C4-2B (cell line): ENCODE measurements around the gene ACP1.

Experiments used
- H3K27ac ChIP-seq: fragments of 450-650 bp; 2 replicates; pipeline ENCODE4 v1.5.1; 2017
- CTCF ChIP-seq: fragments of 450-650 bp; conservative IDR thresholded peaks from 2 replicates; pipeline ENCODE4 v1.5.1; 2017; ENCODE audit warnings: mild to moderate bottlenecking
- ZFX ChIP-seq: fragments of 450-650 bp; IDR thresholded peaks from 2 replicates; pipeline ENCODE4 v1.6.1; 2017

The ACP1 gene

GRCh38 chr2:262117-262516, 2.6 kb upstream of the ACP1 start:
- no peak overlapping the region for H3K27ac ChIP-seq
- TF ChIP-seq CTCF (no peak), ZFX (no peak)

- H3K27ac ChIP-seq, result no peak overlapping the region; the same call in 1 of the 2 replicates
- TF ChIP-seq ZFX (no peak), CTCF (no peak)
These were observed 1.6 kb upstream of the ACP1 start for GRCh38 chr2:263022-263738.

- TF ChIP-seq ZFX (peak; percentile 41), CTCF (no peak)
- H3K27ac ChIP-seq, result peak within 1 kb of the TSS; percentile 81
These were observed 814 bp upstream of the ACP1 start, which contains the start of gene SH3YL1 for GRCh38 chr2:263774-264492. SH3YL1 (minus strand) TSS chr2:264032; CDS start chr2:263984, 48 bp downstream.

GRCh38 chr2:268323-268722, 3.6 kb downstream of the ACP1 start:
- no peak for TF ChIP-seq ZFX
- no peak for TF ChIP-seq CTCF
- H3K27ac ChIP-seq, result no peak overlapping the region

- TF ChIP-seq ZFX (no peak), CTCF (no peak)
- H3K27ac ChIP-seq, result no peak overlapping the region
These were observed 4.7 kb downstream of the ACP1 start for GRCh38 chr2:269356-270030.

GRCh38 chr2:270861-271260, 6.1 kb downstream of the ACP1 start:
- H3K27ac ChIP-seq, result no peak overlapping the region
- TF ChIP-seq ZFX (no peak), CTCF (no peak)

- TF ChIP-seq CTCF (no peak), ZFX (no peak)
- no peak overlapping the region for H3K27ac ChIP-seq
These were observed 7.2 kb downstream of the ACP1 start for GRCh38 chr2:271917-272316.
